22Rv1 (cell line): ENCODE measurements around the gene PRMT3.

Experiments
- H3K27ac ChIP-seq: fragments of 450-650 bp; 2 replicates; pipeline ENCODE4 v1.5.1; 2017
- ZFX ChIP-seq: fragments of 450-650 bp; IDR thresholded peaks from 2 replicates; pipeline ENCODE4 v1.6.1; 2017; ENCODE audit warnings: antibody characterized with exemption, borderline replicate concordance
- TF ChIP-seq, protein P1 (sequence below): fragments of 450-650 bp; IDR thresholded peaks from 2 replicates; pipeline ENCODE4 v1.5.1; 2017; ENCODE audit warnings: mild to moderate bottlenecking

Gene PRMT3

DNA sequence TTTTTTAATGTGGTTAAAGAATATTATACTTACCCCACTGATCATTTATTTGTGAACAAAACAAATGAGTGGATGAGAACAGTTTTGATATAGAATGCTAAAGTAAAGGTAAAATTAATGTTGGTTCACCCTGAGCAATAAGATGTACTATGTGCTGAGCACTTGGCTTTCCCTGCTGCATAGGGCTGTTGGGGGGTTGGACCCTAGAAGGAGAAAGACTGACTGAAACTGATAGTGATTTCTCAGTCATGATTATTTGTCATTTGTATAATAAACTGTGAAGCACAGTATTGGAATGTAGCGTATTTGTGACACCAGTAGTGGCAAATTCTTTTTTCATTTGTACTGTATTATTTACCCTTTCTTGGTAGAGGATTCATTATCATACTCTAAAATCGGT is 63.3 kb downstream of the PRMT3 start:
- no peak overlapping the region for H3K27ac ChIP-seq

DNA sequence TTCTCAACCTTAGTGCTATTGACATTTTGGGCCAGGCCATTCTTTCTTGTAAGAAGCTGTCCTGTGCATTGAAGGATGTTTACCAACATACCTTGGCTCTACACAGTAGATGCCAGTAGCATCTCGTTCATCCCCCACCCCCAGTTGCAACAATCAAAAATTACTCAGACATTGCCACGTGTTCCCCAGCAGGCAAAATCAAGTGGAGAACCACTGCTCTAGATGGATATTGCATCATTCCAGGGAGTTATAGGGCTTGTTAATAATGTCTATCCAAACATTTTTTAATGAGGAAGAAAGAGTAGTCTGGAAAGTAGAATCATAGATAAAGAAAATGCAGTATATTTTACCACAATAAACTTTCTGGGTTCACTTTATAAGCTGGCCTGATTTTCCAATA is 64.1 kb downstream of the PRMT3 start:
- no peak overlapping the region for H3K27ac ChIP-seq
- TF ChIP-seq ZFX, result no peak
- TF ChIP-seq, protein P1, sequence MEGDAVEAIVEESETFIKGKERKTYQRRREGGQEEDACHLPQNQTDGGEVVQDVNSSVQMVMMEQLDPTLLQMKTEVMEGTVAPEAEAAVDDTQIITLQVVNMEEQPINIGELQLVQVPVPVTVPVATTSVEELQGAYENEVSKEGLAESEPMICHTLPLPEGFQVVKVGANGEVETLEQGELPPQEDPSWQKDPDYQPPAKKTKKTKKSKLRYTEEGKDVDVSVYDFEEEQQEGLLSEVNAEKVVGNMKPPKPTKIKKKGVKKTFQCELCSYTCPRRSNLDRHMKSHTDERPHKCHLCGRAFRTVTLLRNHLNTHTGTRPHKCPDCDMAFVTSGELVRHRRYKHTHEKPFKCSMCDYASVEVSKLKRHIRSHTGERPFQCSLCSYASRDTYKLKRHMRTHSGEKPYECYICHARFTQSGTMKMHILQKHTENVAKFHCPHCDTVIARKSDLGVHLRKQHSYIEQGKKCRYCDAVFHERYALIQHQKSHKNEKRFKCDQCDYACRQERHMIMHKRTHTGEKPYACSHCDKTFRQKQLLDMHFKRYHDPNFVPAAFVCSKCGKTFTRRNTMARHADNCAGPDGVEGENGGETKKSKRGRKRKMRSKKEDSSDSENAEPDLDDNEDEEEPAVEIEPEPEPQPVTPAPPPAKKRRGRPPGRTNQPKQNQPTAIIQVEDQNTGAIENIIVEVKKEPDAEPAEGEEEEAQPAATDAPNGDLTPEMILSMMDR, result no peak

More for the DNA sequence above, 63.3 kb downstream of the PRMT3 start:
- no peak for TF ChIP-seq ZFX
- TF ChIP-seq, protein P1, result no peak

- no peak for TF ChIP-seq ZFX
- TF ChIP-seq, protein P1, result no peak
- no peak overlapping the region for H3K27ac ChIP-seq
These were observed 65.1 kb downstream of the PRMT3 start for GRCh38 chr11:20452585-20452984.

DNA sequence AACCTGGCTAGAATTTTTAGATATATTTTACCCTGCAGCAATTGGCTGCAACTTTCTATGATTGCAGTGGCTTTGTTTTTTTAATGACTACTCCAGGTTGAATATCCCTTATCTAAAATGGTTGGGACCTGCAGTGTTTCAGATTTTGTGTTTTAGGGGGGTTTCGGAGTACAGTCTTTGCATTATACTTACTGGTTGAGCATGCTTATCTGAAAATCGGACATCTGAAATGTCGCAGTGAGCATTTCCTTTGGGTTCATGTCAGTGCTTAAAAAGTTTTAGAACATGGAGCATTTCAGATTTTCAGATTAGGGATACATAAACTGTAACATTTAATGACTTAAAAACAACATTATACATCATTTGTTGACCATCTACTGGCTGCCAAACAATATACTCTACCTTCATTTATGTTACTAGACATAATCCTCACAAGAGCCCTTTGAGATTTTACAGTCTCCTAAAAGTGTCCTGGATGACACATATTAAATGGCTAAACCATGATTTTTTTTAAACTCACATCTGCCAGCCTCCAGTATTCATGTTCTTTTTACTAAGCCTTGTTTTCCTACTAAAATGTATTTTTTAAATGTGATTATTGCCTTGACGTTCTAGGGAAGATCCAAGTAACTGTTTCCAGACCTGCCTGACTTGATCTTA is 66.3 kb downstream of the PRMT3 start:
- TF ChIP-seq, protein P1, result no peak
- no peak for TF ChIP-seq ZFX
- H3K27ac ChIP-seq, result no peak overlapping the region

- TF ChIP-seq, protein P1, result no peak
- no peak for TF ChIP-seq ZFX
- H3K27ac ChIP-seq, result no peak overlapping the region
These were observed 69.7 kb downstream of the PRMT3 start for GRCh38 chr11:20457001-20457799.

DNA sequence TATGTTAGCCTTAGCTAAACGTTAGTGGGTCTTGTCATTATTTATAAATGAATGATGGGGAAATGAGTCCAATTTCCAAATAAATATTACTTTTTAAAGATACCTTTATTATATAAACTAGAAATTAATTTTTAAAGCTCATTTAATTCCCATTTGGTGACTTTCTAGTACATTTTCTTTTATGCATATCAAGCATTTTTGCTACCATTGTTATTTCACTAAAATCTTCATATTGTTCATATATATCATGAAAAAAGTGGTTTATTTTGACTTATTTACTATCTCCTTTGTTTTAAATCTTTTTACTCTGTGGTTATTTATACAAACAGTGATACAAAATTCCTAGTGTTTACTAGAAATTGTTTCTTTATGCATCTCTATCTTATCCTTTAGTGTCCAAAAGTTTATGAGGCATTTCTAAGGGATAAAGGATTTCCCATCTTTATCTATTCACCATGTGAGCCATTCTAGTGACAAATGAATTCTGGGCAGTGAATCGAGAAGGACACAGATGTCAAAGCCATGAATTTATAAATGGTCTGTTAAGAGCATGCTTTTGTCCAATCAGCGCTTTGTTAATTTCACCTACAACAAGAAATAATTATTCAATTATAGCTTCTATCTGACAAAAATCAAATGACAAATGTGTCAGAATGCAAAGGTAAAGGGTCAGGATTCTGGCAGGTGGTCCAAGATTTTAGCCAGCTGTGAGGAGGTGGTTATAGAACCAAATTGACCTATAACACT is 70.6 kb downstream of the PRMT3 start:
- H3K27ac ChIP-seq, result no peak overlapping the region
- no peak for TF ChIP-seq ZFX
- TF ChIP-seq, protein P1, result no peak
